Right kidney (tissue), 1 donor: ENCODE data around the gene DNAJB9.

Experiments
- DNase-seq: peaks from one replicate; pipeline ENCODE4 v3.0.0-alpha.2; 2016

Gene DNAJB9

DNA sequence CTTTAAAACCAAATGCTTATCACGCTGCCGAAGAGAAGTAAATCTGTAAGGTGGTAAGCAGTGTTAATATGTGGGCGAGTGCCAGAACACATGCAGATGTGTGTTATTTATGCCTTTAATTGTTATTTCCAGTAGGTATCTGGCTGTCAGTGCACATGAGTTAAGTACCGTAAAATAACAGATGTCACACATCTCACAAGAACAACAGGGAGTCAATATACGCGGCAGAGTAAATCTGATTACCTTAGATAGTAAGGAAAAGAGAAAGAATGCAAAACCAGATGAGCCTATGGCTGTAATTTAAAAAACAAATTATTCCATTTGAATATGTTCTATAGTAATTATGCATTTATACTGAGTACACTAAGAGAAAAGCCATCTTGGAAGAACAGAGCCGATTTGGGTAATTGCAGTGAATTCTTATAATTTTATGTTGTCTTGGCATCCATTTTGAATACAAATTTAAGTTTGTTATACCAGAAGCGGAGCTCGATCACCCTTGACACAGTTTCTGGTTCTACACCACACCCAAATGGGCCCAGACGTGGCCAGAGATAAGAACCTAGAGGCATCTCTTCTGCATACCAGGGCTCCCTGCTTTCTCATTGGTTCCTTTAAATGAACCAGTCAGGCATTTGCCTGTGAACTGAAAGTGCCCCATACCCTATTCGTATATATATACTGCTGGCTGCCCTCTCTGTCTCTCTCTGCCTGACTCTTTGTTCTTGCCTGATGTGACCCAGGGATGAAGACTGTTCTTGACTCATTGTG lies 34.8 kb downstream of the DNAJB9 start:
- no peak for DNase-seq

DNA sequence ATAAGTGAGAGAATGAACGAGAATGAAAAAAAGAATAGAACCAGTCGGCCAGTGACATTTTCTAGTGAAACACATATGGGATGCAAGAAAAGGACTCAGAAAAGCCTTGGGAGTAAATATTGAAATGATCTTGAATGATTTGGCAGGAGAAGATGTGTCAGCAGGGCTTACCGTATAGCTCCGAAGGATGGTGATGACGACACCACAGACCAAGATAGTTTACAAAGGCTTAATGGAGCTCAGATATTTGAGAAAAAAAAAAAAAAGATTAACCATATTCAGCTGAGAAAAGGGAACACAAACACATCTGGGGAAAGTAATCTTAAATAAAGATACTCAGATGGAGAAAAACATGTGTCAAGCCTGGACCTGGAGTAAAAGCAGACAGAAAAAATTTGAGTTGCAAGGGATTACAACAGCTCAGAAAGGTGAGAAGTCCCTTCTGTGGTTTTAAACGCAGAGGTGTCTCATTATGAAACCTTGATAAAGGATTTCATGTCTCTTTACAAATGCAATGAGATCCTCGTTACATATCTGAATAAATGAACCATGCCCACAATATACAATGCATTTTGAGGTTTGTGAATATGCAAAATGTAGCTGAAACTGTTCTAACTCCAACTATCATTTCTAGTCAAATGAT lies 36.0 kb downstream of the DNAJB9 start:
- no peak for DNase-seq

DNA sequence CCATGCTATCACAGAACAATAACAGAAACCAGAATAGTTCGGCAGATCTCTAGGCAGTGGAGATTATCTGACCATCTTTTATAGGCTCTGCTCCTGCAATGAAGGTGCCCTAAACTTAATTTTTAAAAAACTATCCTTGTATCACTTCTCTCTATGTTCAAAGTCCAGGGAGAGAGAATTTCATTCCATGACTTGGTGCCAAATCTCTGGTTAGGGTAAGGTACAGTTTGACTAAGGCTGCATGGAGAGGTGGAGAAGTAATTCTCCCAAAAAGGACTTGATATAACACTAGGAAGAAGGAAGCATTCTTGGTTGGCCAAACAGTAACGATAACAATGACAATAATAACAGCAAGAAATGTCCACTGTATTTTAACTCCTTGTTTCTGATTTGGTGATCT lies 40.0 kb downstream of the DNAJB9 start:
- no peak for DNase-seq

DNA sequence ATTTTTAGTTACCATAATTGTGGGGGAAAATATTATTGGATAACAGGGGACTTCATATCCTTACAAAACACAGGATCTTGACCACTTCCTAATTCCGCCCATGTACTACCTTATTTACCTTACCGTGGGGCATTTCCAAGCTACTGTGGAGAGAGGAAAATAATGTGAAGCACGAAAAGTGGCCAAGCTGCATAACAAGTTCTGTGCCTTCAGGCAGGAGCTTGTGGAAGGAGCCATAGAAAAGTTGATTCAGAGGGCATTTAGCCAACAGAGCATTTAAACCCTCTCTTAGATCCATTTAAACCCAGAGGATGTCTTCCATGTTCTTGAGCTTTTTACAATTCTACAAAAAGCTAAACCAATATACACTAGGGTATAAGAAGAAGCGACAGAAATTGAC lies 41.6 kb downstream of the DNAJB9 start:
- DNase-seq = no peak

DNA sequence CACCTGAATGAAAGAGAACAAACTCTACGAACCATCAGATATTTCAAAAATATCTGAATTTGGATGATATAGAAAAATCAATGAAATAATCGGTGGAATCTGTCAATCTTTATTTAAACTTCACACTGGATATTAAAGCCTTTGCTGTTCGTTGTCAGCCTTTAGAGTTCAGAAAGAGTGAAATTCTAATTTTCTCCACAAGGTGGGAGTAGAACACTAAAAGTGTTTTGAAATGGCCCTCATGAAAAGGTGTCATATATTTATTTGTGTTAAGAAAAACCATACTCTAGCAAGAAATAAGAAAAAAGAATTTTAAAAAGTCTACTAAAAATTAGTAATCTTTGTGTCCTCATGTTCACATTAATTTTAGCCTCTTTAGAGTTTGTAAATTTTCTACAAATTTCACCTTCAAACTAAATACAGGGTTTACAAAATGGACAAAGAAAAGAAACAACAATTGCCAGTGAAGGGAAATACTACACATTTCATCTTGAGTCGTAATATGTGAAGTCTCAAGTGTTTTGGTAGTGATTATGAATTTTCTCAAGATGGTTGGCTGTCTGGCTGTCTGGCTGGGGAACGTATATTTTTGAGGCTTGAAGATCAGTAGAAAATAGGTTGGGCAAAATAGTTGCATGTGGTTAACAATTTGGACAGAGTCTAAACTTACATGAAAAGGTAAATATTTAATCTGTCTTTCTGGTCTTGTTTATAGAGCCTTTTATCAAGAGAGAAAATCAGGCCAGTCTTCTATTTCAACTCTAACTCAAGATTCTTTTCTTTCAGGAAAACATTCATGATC lies 43.7 kb downstream of the DNAJB9 start:
- no peak for DNase-seq

DNA sequence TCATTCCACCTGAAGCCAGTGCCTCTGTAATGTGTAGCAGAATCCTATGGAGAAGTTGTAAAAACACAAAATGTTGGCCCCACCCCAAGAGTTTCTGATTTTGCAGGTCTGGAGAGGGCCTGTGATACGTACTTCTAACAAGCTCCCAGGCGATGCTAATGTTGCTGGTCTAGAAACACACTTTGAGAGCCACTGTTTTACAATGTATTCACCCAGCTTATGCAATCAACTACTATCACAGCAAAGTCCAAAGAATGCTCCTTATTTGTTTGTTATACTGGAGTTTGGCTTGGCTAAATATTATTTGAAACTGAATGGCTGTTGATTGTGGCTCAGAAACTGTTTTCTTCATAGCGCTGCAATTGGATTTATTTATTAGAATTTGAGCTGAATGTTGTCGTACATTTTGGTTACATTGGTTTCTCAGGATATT lies 44.3 kb downstream of the DNAJB9 start:
- DNase-seq = no peak

DNA sequence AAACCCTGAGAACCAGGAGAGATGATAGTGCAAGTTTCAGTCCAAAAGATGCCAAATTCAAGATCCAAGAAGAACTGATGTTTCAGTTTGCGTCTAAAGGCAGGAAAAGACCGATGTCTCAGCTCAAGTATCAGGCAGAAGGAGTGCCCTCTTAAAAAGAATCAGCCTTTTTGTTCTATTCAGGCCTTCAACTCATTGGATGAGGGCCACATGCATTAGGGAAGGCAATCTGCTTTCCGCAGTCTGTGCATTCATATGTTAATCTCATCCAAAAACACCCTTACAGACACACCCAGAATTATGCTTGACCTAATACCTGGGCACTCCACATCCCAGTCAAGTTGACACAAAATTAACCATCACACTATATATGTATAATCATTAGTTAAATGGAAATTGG lies 45.2 kb downstream of the DNAJB9 start:
- no peak for DNase-seq

DNA sequence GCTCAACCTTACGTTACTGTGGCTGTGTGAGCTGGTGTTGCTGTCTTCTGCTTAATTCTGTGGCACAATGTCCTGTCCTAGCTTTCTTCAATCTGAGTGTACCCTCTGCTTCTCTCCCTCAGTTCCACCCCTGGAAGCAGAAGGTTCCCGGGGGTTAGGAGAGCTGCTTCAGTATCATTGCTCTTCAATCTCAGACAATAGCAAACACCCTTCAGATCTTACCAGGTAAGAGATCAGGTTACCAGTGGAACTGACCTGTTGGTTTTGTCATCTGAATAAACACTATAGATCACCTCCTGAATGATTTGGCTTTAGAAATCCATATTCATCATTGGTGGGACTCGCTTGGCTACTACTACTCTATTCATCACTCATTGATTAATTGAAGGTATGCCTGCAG lies 48.4 kb downstream of the DNAJB9 start:
- no peak for DNase-seq

DNA sequence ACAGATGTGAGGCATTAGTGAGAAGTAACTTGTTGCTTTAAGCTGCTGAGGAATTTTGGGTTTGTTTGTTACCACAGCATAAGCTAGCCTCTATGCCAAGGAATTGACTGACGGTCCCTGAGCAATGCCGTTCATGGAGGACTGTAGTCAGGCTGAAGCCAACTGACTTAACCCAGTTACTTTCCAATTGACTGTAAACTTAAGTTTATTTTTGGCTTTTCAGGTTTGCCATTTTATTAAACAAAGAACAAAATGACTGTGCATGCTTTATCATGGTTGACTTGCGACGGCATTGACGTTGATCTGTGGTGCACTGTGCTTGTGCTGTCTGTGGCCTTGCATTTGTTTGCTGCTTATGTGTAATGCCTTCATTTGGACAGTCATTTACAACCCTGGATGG lies 53.5 kb downstream of the DNAJB9 start:
- no peak for DNase-seq
